K562 (cell line): ENCODE data around the gene OCA2. TPM values are rescaled to one million over a fixed set of nuclear protein-coding genes. Genes with fewer than 3 reads are reported as not detected.

Source experiments
- ATAC-seq: fragments of 200-7000 bp; cut with Tn5 transposase; 3 replicates; pipeline ENCODE4 v1.9.1; 2020; ENCODE audit warnings: moderate library complexity
- BruUV-seq: library from RNA; stranded (reverse); fragments of 400-500 nt; replicated peaks from 2 replicates; lab custom pipeline; 2021; lab: Mats Ljungman, UMichigan
- CTCF ChIA-PET: fragments of 300-600 bp; formaldehyde crosslinking; extraction: SDS; loops from one replicate; lab custom pipeline; 2021; ENCODE audit warnings: low intra/inter-chr PET ratio; lab: Yijun Ruan, JAX
- POLR2A ChIA-PET: fragments of 300-600, 350-650 bp; sonication (Branson Sonifier 250); formaldehyde crosslinking; extraction: SDS; loops from one replicate; lab custom pipeline; 2021; ENCODE audit warnings: antibody characterized with exemption, inconsistent platforms; lab: Yijun Ruan, JAX
- DNase-seq, 4 experiments: peaks; one replicate each; pipeline versions ENCODE4 v3.0.0 to v3.0.0-alpha.2; 2011 to 2018; ENCODE audit warnings: low spot score in 3 of 4, mixed read lengths in 3 of 4; ENCODE audit errors: extremely low read depth in 1 of 4
- FAIRE-seq: peaks from 2 replicates; lab custom pipeline; 2011; peaks lifted over from hg19 to GRCh38; lab: Jason Lieb, UNC
- H2AFZ ChIP-seq: 2 replicates; pipeline ENCODE4 v1.6.0; 2011; ENCODE audit warnings: low read depth, low read length, control low read depth, inconsistent platforms
- H3K27ac ChIP-seq: fragments of 200-600 bp; 3 replicates; pipeline ENCODE4 v1.8.0; 2011; ENCODE audit warnings: low read depth, mild to moderate bottlenecking, control low read depth, inconsistent platforms, low read length, moderate library complexity, mixed read lengths; ENCODE audit errors: extremely low read depth
- H3K27me3 ChIP-seq, 2 experiments: fragments of 300-600 bp in 1 of 2; 2 replicates in 1 of 2; 3 replicates in 1 of 2; pipeline versions ENCODE4 v1.6.0 to v1.8.0; 2011; ENCODE audit warnings: inconsistent platforms in 2 of 2, low read length in 2 of 2, mild to moderate bottlenecking in 1 of 2, mixed read lengths in 1 of 2, moderate library complexity in 1 of 2; ENCODE audit not compliant: control insufficient read depth in 2 of 2, insufficient read depth in 2 of 2
- H3K36me3 ChIP-seq: fragments of 300-600 bp; 3 replicates; pipeline ENCODE4 v1.8.0; 2011; ENCODE audit warnings: mild to moderate bottlenecking, low read length, inconsistent platforms; ENCODE audit not compliant: control insufficient read depth, insufficient read depth
- H3K4me1 ChIP-seq, 2 experiments: fragments of 200-600 bp in 1 of 2; replicated peaks in 1 of 2; 2 replicates in 1 of 2; 3 replicates in 1 of 2; pipeline versions ENCODE4 v1.5.1 to v1.8.0; 2011; ENCODE audit warnings: inconsistent platforms in 2 of 2, low read length in 2 of 2, mild to moderate bottlenecking in 1 of 2, mixed read lengths in 1 of 2, moderate library complexity in 1 of 2; ENCODE audit not compliant: control insufficient read depth in 2 of 2, insufficient read depth in 2 of 2
- H3K4me2 ChIP-seq: 2 replicates; pipeline ENCODE4 v1.6.1; 2011; ENCODE audit warnings: low read length, control low read depth, inconsistent platforms, mixed read lengths; ENCODE audit not compliant: insufficient read depth
- H3K4me3 ChIP-seq: fragments of 200-600 bp; sonication (generic), shearing (Covaris generic); 2 replicates; pipeline ENCODE4 v1.5.1; 2016; ENCODE audit warnings: control low read depth, inconsistent platforms
- H3K79me2 ChIP-seq: fragments of 200-600 bp; 3 replicates; pipeline ENCODE4 v1.8.0; 2011; ENCODE audit warnings: low read length, inconsistent platforms; ENCODE audit not compliant: control insufficient read depth, insufficient read depth
- H3K9ac ChIP-seq, 2 experiments: 2 replicates each; pipeline versions ENCODE4 v1.6.0 to v1.6.1; 2011; ENCODE audit warnings: low read depth in 2 of 2, low read length in 2 of 2, control low read depth in 1 of 2, inconsistent platforms in 1 of 2, mild to moderate bottlenecking in 1 of 2, mixed read lengths in 1 of 2; ENCODE audit not compliant: insufficient read depth in 1 of 2
- H3K9me1 ChIP-seq: one replicate; pipeline ENCODE4 v1.6.0; 2011; ENCODE audit warnings: inconsistent platforms, mild to moderate bottlenecking, low read length, moderate library complexity; ENCODE audit not compliant: control insufficient read depth, insufficient read depth
- H3K9me3 ChIP-seq: replicated peaks from 2 replicates; pipeline ENCODE4 v1.5.1; 2011; ENCODE audit warnings: low read depth, low read length, inconsistent platforms; ENCODE audit not compliant: control insufficient read depth, insufficient read depth
- H4K20me1 ChIP-seq: replicated peaks from 2 replicates; pipeline ENCODE4 v1.6.1; 2011; ENCODE audit warnings: low read length, inconsistent platforms, mixed read lengths; ENCODE audit not compliant: control insufficient read depth, insufficient read depth
- E4F1 ChIP-seq: fragments of 250-450 bp; sonication (Bioruptor Pico); IDR thresholded peaks from 2 replicates; pipeline ENCODE4 v1.5.0; 2021; ENCODE audit warnings: mild to moderate bottlenecking, borderline replicate concordance
- HMG20B ChIP-seq: fragments of 250-450 bp; sonication (Bioruptor Pico); IDR thresholded peaks from 2 replicates; pipeline ENCODE4 v1.5.0; 2021; ENCODE audit warnings: mild to moderate bottlenecking
- REST ChIP-seq, 2 experiments: fragments of 450-650 bp; formaldehyde crosslinking in 1 of 2; IDR thresholded peaks; 2 replicates each; pipeline versions ENCODE4 v1.4.0 to v1.6.1; 2014 to 2020; ENCODE audit warnings: mild to moderate bottlenecking in 2 of 2, borderline replicate concordance in 1 of 2, low read depth in 1 of 2
- ZNF583 ChIP-seq: fragments of 250-450 bp; sonication (Bioruptor Pico); IDR thresholded peaks from 2 replicates; pipeline ENCODE4 v1.4.0; 2020
- WGBS: fragments of 100-300 bp; shearing (Covaris generic); methylation state at CpG from one replicate; pipeline ENCODE4 v1.1.6; 2016; ENCODE audit warnings: low coverage, mixed read lengths; ENCODE audit not compliant: insufficient coverage; ENCODE audit errors: missing lambda C conversion rate; 5-methylcytosine and 5-hydroxymethylcytosine counted together
- in situ Hi-C: fragments of 300-500 bp; cut with MboI; formaldehyde crosslinking; loops from 4 replicates; pipeline ENCODE4 v1.15.0; 2018; ENCODE audit warnings: inconsistent platforms, mixed read lengths
- intact Hi-C: fragments of 100-400 bp; cut with micrococcal nuclease; formaldehyde crosslinking; loops from 2 replicates; pipeline ENCODE4 v1.14.2; 2022
- polyA plus RNA-seq, 8 experiments: library from polyadenylated mRNA; depleted of rRNA in 4 of 8; stranded (reverse) in 5 of 8; unstranded in 3 of 8; fragments of >200 nt; fragmentation: Nextera tagmentation in 2 of 8; fragmentation: Illumina TruSeq in 1 of 8; extraction: Ambion mirVana in 2 of 8; extraction: Trizol in 1 of 8; gene quantifications; 2 replicates each; pipeline versions ENCODE4 v1.2.1 to v1.2.3, GENCODE V29; 2011 to 2014; ENCODE audit warnings: inconsistent platforms in 1 of 8, missing spikeins in 1 of 8
- total RNA-seq, 7 experiments: library from RNA; depleted of rRNA in 6 of 7; stranded (reverse); fragments of >200 nt in 6 of 7; fragmentation: Illumina TruSeq in 2 of 7; extraction: Trizol in 2 of 7; gene quantifications; 2 replicates each; pipeline versions ENCODE4 v1.2.1 to v1.2.3, GENCODE V29; 2011 to 2021; ENCODE audit warnings: low replicate concordance in 1 of 7

OCA2 gene
- total and polyA plus RNA-seq, 9 of the 15 experiments (the other 6 are each of a cell fraction or from before 2014, with no cell fraction given) = 0.07 to 0.59 (median 0.17) TPM; not detected in 1

- no peaks in the 10 kb centered on the region for H3K79me2 ChIP-seq
- no peak overlapping the region for H3K27ac ChIP-seq
- TF ChIP-seq REST (IDR thresholded peaks at IDR 0.05; ENCODE audit: borderline replicate concordance) (no peak), REST (CRISPR knock-in tag; IDR thresholded peaks at IDR 0.05; ENCODE audit: low read depth) (no peak), ZNF583 (CRISPR knock-in tag) (no peak), E4F1 (no peak), HMG20B (CRISPR knock-in tag) (no peak)
- TF ChIP-seq, all 486 proteins: peak for 0
- DNase-seq (no peak), FAIRE-seq (peak; percentile 40), ATAC-seq (no peak)
- H3K4me1 ChIP-seq = no peaks in the 10 kb centered on the region
- H3K4me2 ChIP-seq = no peak overlapping the region
- H3K9me1 ChIP-seq = no peaks in the 10 kb centered on the region
- no peak overlapping the region for H3K4me3 ChIP-seq
- ChIA-PET CTCF (no interaction called here), POLR2A (no interaction called here)
- no peaks in the 10 kb centered on the region for H3K36me3 ChIP-seq
- in situ Hi-C loops = no loop called here
- H3K27me3 ChIP-seq = peaks cover 2 to 35% of the 10 kb centered on the region in 2 experiments; a peak in 2 of 5 replicates
- intact Hi-C loops = no loop called here
- no peaks in the 10 kb centered on the region for H4K20me1 ChIP-seq
- BruUV-seq = no TSS peak
- H2AFZ ChIP-seq = no peak overlapping the region
- no peak overlapping the region for H3K9ac ChIP-seq
- no peaks in the 10 kb centered on the region for H3K9me3 ChIP-seq
- 2% methylated on average over 10 of the region's 10 CpGs for WGBS
Measured at GRCh38 chr15:27949089-27949488, 150.0 kb downstream of the OCA2 start.
